ENCODE data around the gene AP2A2.

DNA sequence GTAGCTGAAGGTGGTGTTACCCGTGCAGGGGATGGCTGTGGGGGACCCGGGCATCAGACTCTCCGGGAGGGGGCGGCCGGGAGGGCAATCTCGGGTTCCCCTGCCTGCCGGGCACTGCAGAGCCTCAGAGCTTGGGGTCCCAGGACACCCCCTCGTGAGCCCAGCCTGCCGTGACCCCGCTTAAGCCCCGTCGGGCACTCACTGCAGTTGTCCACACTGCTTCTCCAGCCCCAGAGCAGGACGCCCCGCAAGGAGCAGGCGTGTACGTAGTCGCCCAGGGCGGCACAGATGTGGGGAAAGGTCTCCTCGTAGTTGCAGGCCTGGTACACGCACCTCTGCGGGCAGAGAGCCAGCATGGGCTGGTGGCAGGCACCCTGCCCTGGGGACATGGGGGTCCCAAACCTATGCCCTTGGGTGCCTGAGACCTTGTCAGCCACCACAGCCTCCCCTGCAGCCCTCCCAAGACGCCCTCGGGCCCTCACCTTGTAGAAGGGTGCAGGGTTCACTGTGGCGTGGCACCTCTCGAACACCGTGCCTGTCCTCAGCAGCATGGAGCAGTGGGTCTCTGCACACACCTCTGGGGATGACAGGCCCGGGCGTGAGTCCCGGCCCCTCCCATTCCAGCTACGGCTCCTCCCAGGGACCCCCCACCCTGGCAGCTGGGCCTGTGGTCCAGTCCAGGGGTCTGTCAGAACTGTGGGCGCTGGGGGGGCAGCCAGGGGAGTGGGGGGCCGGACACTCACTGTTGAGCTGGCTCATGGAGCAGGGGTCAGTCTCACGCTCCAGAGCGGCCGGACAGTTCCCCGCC is 102.0 kb downstream of the AP2A2 start:
- TF ChIP-seq, protein P1, sequence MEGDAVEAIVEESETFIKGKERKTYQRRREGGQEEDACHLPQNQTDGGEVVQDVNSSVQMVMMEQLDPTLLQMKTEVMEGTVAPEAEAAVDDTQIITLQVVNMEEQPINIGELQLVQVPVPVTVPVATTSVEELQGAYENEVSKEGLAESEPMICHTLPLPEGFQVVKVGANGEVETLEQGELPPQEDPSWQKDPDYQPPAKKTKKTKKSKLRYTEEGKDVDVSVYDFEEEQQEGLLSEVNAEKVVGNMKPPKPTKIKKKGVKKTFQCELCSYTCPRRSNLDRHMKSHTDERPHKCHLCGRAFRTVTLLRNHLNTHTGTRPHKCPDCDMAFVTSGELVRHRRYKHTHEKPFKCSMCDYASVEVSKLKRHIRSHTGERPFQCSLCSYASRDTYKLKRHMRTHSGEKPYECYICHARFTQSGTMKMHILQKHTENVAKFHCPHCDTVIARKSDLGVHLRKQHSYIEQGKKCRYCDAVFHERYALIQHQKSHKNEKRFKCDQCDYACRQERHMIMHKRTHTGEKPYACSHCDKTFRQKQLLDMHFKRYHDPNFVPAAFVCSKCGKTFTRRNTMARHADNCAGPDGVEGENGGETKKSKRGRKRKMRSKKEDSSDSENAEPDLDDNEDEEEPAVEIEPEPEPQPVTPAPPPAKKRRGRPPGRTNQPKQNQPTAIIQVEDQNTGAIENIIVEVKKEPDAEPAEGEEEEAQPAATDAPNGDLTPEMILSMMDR (IDR thresholded peaks at IDR 0.05): no peak
- TF ChIP-seq POLR2A (IDR thresholded peaks at IDR 0.05): no peak
